Parathyroid adenoma (tissue), 2 donors: Measurements from ENCODE around the gene ROR2.

Experiments
- H2AFZ ChIP-seq: fragments of 300-600 bp; sonication (generic); one replicate; pipeline ENCODE4 v1.7.0; 2017; ENCODE audit warnings: antibody characterized with exemption, mild to moderate bottlenecking
- H3K27ac ChIP-seq: fragments of 300-600 bp; sonication (generic); one replicate; pipeline ENCODE4 v1.7.0; 2017
- H3K27me3 ChIP-seq: fragments of 300-600 bp; sonication (generic); one replicate; pipeline ENCODE4 v1.7.0; 2017; ENCODE audit warnings: low read length; ENCODE audit not compliant: control insufficient read depth, insufficient read depth
- H3K36me3 ChIP-seq: fragments of 300-600 bp; sonication (generic); one replicate; pipeline ENCODE4 v1.7.0; 2017; ENCODE audit warnings: low read length; ENCODE audit not compliant: control insufficient read depth, insufficient read depth
- H3K4me1 ChIP-seq: fragments of 300-600 bp; sonication (generic); one replicate; pipeline ENCODE4 v1.7.0; 2017; ENCODE audit warnings: control low read depth
- H3K4me2 ChIP-seq: fragments of 300-600 bp; sonication (generic); one replicate; pipeline ENCODE4 v1.7.0; 2017; ENCODE audit warnings: low read length
- H3K4me3 ChIP-seq: fragments of 300-600 bp; sonication (generic); one replicate; pipeline ENCODE4 v1.7.0; 2017; ENCODE audit warnings: low read depth, low read length
- H3K79me2 ChIP-seq: fragments of 300-600 bp; sonication (generic); one replicate; pipeline ENCODE4 v1.7.0; 2017; ENCODE audit warnings: control low read depth
- H3K9ac ChIP-seq: fragments of 300-600 bp; sonication (generic); one replicate; pipeline ENCODE4 v1.7.0; 2017; ENCODE audit warnings: mild to moderate bottlenecking
- H3K9me3 ChIP-seq: fragments of 300-600 bp; sonication (generic); one replicate; pipeline ENCODE4 v1.7.0; 2017; ENCODE audit warnings: low read length; ENCODE audit not compliant: control insufficient read depth
- CTCF ChIP-seq: fragments of 300-600 bp; sonication (generic); IDR thresholded peaks from one replicate; pipeline ENCODE4 v1.7.0; 2017; ENCODE audit warnings: antibody characterized with exemption, mild to moderate bottlenecking
- donor health status: primary hyperparathyroidism.

ROR2 gene

GRCh38 chr9:91904588-91905236 lies 45.3 kb downstream of the ROR2 start:
- Histone ChIP-seq H3K4me1 (peaks cover 4% of the 10 kb centered on the region), H3K4me2 (no peak overlapping the region), H3K9ac (no peak overlapping the region), H3K27me3 (no peaks in the 10 kb centered on the region), H3K27ac (no peak overlapping the region), H2AFZ (no peak overlapping the region), H3K36me3 (no peaks in the 10 kb centered on the region), H3K79me2 (peaks cover 4% of the 10 kb centered on the region), H3K9me3 (no peaks in the 10 kb centered on the region), H3K4me3 (no peak overlapping the region)
- no peak for TF ChIP-seq CTCF

GRCh38 chr9:91903126-91903911 lies 46.7 kb downstream of the ROR2 start:
- Histone ChIP-seq H3K4me3 (no peak overlapping the region), H2AFZ (no peak overlapping the region), H3K4me1 (peaks cover 4% of the 10 kb centered on the region), H3K27ac (no peak overlapping the region), H3K36me3 (no peaks in the 10 kb centered on the region), H3K79me2 (peaks cover 1% of the 10 kb centered on the region), H3K27me3 (no peaks in the 10 kb centered on the region), H3K9me3 (no peaks in the 10 kb centered on the region), H3K9ac (no peak overlapping the region), H3K4me2 (no peak overlapping the region)
- TF ChIP-seq CTCF: no peak

GRCh38 chr9:91902475-91903125 lies 47.4 kb downstream of the ROR2 start:
- TF ChIP-seq CTCF: no peak
- no peaks in the 10 kb centered on the region for H3K79me2 ChIP-seq
- H2AFZ ChIP-seq: no peak overlapping the region
- no peak overlapping the region for H3K4me2 ChIP-seq
- H3K36me3 ChIP-seq: no peaks in the 10 kb centered on the region
- peak overlapping the region; percentile 16 for H3K27ac ChIP-seq
- H3K27me3 ChIP-seq: no peaks in the 10 kb centered on the region
- no peaks in the 10 kb centered on the region for H3K9me3 ChIP-seq
- H3K4me3 ChIP-seq: no peak overlapping the region
- H3K9ac ChIP-seq: no peak overlapping the region
- peaks cover 4% of the 10 kb centered on the region for H3K4me1 ChIP-seq

- no peak for TF ChIP-seq CTCF
- Histone ChIP-seq H2AFZ (no peak overlapping the region), H3K79me2 (no peaks in the 10 kb centered on the region), H3K9ac (no peak overlapping the region), H3K9me3 (no peaks in the 10 kb centered on the region), H3K4me1 (peaks cover 10% of the 10 kb centered on the region), H3K4me2 (no peak overlapping the region), H3K4me3 (no peak overlapping the region), H3K27ac (no peak overlapping the region), H3K36me3 (no peaks in the 10 kb centered on the region), H3K27me3 (no peaks in the 10 kb centered on the region)
These were observed 49.2 kb downstream of the ROR2 start for GRCh38 chr9:91900797-91901177.
